ENCODE results near the gene CDH13.

CDH13 gene

GRCh38 chr16:83481589-83481988 lies 854.8 kb downstream of the CDH13 start:
- no peaks in the 10 kb centered on the region for H3K36me3 Mint-ChIP-seq (ENCODE audit: low read depth)
- no peak for TF ChIP-seq CTCF (IDR thresholded peaks at IDR 0.05)
- no peak for DNase-seq
- H3K27ac Mint-ChIP-seq = no peak overlapping the region
- no peak overlapping the region for H3K4me3 Mint-ChIP-seq
- H3K9me3 Mint-ChIP-seq = no peaks in the 10 kb centered on the region
- H3K4me1 Mint-ChIP-seq = no peaks in the 10 kb centered on the region
- H3K27me3 Mint-ChIP-seq (ENCODE audit: low read depth, poor library complexity) = peaks cover 11% of the 10 kb centered on the region

- Mint-ChIP-seq H3K27me3 (ENCODE audit: low read depth, poor library complexity) (peaks cover 16% of the 10 kb centered on the region), H3K4me3 (no peak overlapping the region), H3K36me3 (ENCODE audit: low read depth) (no peaks in the 10 kb centered on the region), H3K27ac (no peak overlapping the region), H3K4me1 (no peaks in the 10 kb centered on the region), H3K9me3 (no peaks in the 10 kb centered on the region)
- TF ChIP-seq CTCF (IDR thresholded peaks at IDR 0.05) = no peak
- DNase-seq = no peak
Observed at GRCh38 chr16:83482545-83483162, 855.9 kb downstream of the CDH13 start.

- H3K36me3 Mint-ChIP-seq (ENCODE audit: low read depth) = no peaks in the 10 kb centered on the region
- H3K9me3 Mint-ChIP-seq = peaks cover 3% of the 10 kb centered on the region
- peaks cover 12% of the 10 kb centered on the region for H3K27me3 Mint-ChIP-seq (ENCODE audit: low read depth, poor library complexity)
- TF ChIP-seq CTCF (IDR thresholded peaks at IDR 0.05) = no peak
- H3K4me3 Mint-ChIP-seq = no peak overlapping the region
- DNase-seq = no peak
- no peaks in the 10 kb centered on the region for H3K4me1 Mint-ChIP-seq
- H3K27ac Mint-ChIP-seq = no peak overlapping the region
Observed at GRCh38 chr16:83490073-83490472, 863.3 kb downstream of the CDH13 start.

GRCh38 chr16:83494459-83494858 lies 867.7 kb downstream of the CDH13 start:
- no peak overlapping the region for H3K4me3 Mint-ChIP-seq
- DNase-seq = no peak
- H3K27me3 Mint-ChIP-seq (ENCODE audit: low read depth, poor library complexity) = peaks cover 5% of the 10 kb centered on the region
- H3K36me3 Mint-ChIP-seq (ENCODE audit: low read depth) = no peaks in the 10 kb centered on the region
- no peak overlapping the region for H3K27ac Mint-ChIP-seq
- no peak for TF ChIP-seq CTCF (IDR thresholded peaks at IDR 0.05)
- peaks cover 11% of the 10 kb centered on the region for H3K9me3 Mint-ChIP-seq
- H3K4me1 Mint-ChIP-seq = no peaks in the 10 kb centered on the region

GRCh38 chr16:83501481-83501880 lies 874.7 kb downstream of the CDH13 start:
- no peaks in the 10 kb centered on the region for H3K36me3 Mint-ChIP-seq (ENCODE audit: low read depth)
- H3K4me3 Mint-ChIP-seq = no peak overlapping the region
- H3K27ac Mint-ChIP-seq = no peak overlapping the region

More at GRCh38 chr16:83501481-83501880, 874.7 kb downstream of the CDH13 start:
- Mint-ChIP-seq H3K9me3 (no peaks in the 10 kb centered on the region), H3K27me3 (ENCODE audit: low read depth, poor library complexity) (peaks cover 11% of the 10 kb centered on the region), H3K4me1 (no peaks in the 10 kb centered on the region)
- no peak for DNase-seq
- no peak for TF ChIP-seq CTCF (IDR thresholded peaks at IDR 0.05)

Measured in nephron progenitor cell (in vitro differentiated cells).